ENCODE data around the gene C3orf62. TPM values are rescaled to one million over a fixed set of nuclear protein-coding genes. Genes with fewer than 3 reads are reported as not detected.

C3orf62 gene
- polyA plus RNA-seq, 1 donor (not counting 4 experiments of a cell fraction or from before 2014, with no cell fraction given) = 5.2 TPM

DNA sequence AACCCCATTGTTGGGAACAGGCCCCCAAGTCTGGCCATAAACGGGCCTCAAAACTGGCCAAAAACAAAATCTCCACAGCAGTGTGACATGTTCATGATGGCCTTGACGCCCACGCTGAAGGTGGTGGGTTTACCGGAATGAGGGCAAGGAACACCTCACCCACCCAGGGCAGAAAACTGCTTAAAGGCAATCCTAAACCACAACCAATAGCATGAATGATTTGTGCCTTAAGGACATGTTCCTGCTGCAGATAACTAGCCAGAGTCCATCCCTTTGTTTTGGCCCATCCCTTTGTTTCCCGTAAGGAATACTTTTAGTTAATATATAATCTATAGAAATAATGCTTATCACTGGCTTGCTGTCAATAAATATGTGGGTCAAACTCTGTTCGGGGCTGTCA is 57.9 kb downstream of the C3orf62 start:
- dilution Hi-C loops (cut with MboI; ENCODE audit: extremely low pct_ligation_motif_present, low sequenced_read_pairs) = no loop called here

More for the DNA sequence above, 57.9 kb downstream of the C3orf62 start:
- H3K9me3 ChIP-seq (ENCODE audit: control insufficient read depth, low read depth, low read length) = peaks cover 2% of the 10 kb centered on the region
- H3K4me3 ChIP-seq (ENCODE audit: control insufficient read depth in 2 of 3, extremely low read depth in 1 of 3, insufficient read depth in 2 of 3, low read depth in 1 of 3, low read length in 3 of 3) = no peak overlapping the region
- no peaks in the 10 kb centered on the region for H3K36me3 ChIP-seq (ENCODE audit: control insufficient read depth in 2 of 2, extremely low read depth in 1 of 2, insufficient read depth in 2 of 2, low read length in 2 of 2)
- no peaks in the 10 kb centered on the region for H3K9me1 ChIP-seq (ENCODE audit: control insufficient read depth, extremely low read depth, insufficient read depth, low read length)
- no peaks in the 10 kb centered on the region for H3K27me3 ChIP-seq (ENCODE audit: control insufficient read depth, extremely low read depth, insufficient read depth, low read length)
- no peaks in the 10 kb centered on the region for H3K79me2 ChIP-seq (ENCODE audit: control insufficient read depth, insufficient read depth, low read length)
- TF ChIP-seq, protein P1, sequence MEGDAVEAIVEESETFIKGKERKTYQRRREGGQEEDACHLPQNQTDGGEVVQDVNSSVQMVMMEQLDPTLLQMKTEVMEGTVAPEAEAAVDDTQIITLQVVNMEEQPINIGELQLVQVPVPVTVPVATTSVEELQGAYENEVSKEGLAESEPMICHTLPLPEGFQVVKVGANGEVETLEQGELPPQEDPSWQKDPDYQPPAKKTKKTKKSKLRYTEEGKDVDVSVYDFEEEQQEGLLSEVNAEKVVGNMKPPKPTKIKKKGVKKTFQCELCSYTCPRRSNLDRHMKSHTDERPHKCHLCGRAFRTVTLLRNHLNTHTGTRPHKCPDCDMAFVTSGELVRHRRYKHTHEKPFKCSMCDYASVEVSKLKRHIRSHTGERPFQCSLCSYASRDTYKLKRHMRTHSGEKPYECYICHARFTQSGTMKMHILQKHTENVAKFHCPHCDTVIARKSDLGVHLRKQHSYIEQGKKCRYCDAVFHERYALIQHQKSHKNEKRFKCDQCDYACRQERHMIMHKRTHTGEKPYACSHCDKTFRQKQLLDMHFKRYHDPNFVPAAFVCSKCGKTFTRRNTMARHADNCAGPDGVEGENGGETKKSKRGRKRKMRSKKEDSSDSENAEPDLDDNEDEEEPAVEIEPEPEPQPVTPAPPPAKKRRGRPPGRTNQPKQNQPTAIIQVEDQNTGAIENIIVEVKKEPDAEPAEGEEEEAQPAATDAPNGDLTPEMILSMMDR (optimal IDR thresholded peaks at IDR 0.05 in 1 of 3, IDR thresholded peaks at IDR 0.05 in 1 of 3, conservative IDR thresholded peaks at IDR 0.05 in 1 of 3; ENCODE audit: extremely low read depth in 1 of 3, insufficient read depth in 2 of 3, low read length in 3 of 3) = no peak
- no peak for TF ChIP-seq EZH2 (IDR thresholded peaks at IDR 0.05; ENCODE audit: low read length)
- FAIRE-seq = no peak
- no peak for DNase-seq (ENCODE audit: low read depth, low spot score)
- H3K27ac ChIP-seq (ENCODE audit: control insufficient read depth, insufficient read depth, low read length) = peak overlapping the region; percentile 64
- peaks cover 13% of the 10 kb centered on the region for H3K4me1 ChIP-seq (ENCODE audit: control insufficient read depth, extremely low read depth, insufficient read depth, low read length)
- H4K20me1 ChIP-seq (ENCODE audit: control insufficient read depth, extremely low read depth, insufficient read depth, low read length) = no peaks in the 10 kb centered on the region
- no peak overlapping the region for H3K4me2 ChIP-seq (ENCODE audit: control insufficient read depth, extremely low read depth, insufficient read depth, low read depth, low read length)
- H2AFZ ChIP-seq (ENCODE audit: control insufficient read depth, low read length) = no peak overlapping the region
- no peak overlapping the region for H3K9ac ChIP-seq (ENCODE audit: control insufficient read depth, extremely low read depth, insufficient read depth, low read length)

Small RNA genes lying within 50 kb of the gene (small RNA-seq; reads per million reads assigned to genes)
- gene AC121247.2 (ENCODE audit: insufficient read length in 3 of 3, low read depth in 3 of 3, low replicate concordance in 1 of 3) = 0 reads per million in 3 experiments
- gene MIR4271 (ENCODE audit: insufficient read length in 3 of 3, low read depth in 3 of 3, low replicate concordance in 1 of 3) = 0 reads per million in 3 experiments
- 0 reads per million in 3 experiments for gene RF00019 (ENCODE audit: insufficient read length in 3 of 3, low read depth in 3 of 3, low replicate concordance in 1 of 3)

Other genes with a start within 250 kb of the C3orf62 start
- 199 to 221 TPM (median 210 TPM) in 3 replicates for gene IMPDH2, start 247.8 kb downstream of the C3orf62 start, polyA plus RNA-seq
- gene QRICH1, start 183.2 kb downstream of the C3orf62 start, polyA plus RNA-seq = 60.4 to 79.5 TPM (median 71.2 TPM) in 3 replicates
- 131 to 177 TPM (median 162 TPM) in 3 replicates for gene QARS1, start 172.5 kb downstream of the C3orf62 start, polyA plus RNA-seq
- 21.2 to 31.5 TPM (median 23.1 TPM) in 3 replicates for gene USP19, start 156.4 kb downstream of the C3orf62 start, polyA plus RNA-seq
- 108 to 193 TPM (median 127 TPM) in 3 replicates for gene LAMB2, start 144.2 kb downstream of the C3orf62 start, polyA plus RNA-seq
- gene CCDC71, start 110.9 kb downstream of the C3orf62 start, polyA plus RNA-seq = 18.8 to 27.7 TPM (median 21.5 TPM) in 3 replicates
- gene KLHDC8B, start 105.6 kb downstream of the C3orf62 start, polyA plus RNA-seq = 18.3 to 51.6 TPM (median 19.5 TPM) in 3 replicates
- gene USP4, start 62.8 kb upstream of the C3orf62 start, polyA plus RNA-seq = 39.5 to 47.8 TPM (median 45.6 TPM) in 3 replicates
- gene GPX1, start 81.1 kb upstream of the C3orf62 start, polyA plus RNA-seq = 395 to 588 TPM (median 427 TPM) in 3 replicates
- 216 to 588 TPM (median 332 TPM) in 3 replicates for gene RHOA, start 134.7 kb upstream of the C3orf62 start, polyA plus RNA-seq
- gene TCTA, start 135.2 kb upstream of the C3orf62 start, polyA plus RNA-seq = 16.5 to 21.2 TPM (median 20.4 TPM) in 3 replicates
- gene AMT, start 145.2 kb upstream of the C3orf62 start, polyA plus RNA-seq = 2.8 to 9.0 TPM (median 7.1 TPM) in 3 replicates
- 9.6 to 17.8 TPM (median 13.1 TPM) in 3 replicates for gene NICN1, start 152.1 kb upstream of the C3orf62 start, polyA plus RNA-seq
- 22.0 to 34.4 TPM (median 32.9 TPM) in 3 replicates for gene DAG1, start 193.0 kb upstream of the C3orf62 start, polyA plus RNA-seq